ENCODE measurements around the gene ZFYVE9. TPM values are rescaled to one million over a fixed set of nuclear protein-coding genes. Genes with fewer than 3 reads are reported as not detected.

The ZFYVE9 gene
- total and polyA plus RNA-seq, 2 of the 8 experiments (the other 6 are each of a cell fraction or from before 2014, with no cell fraction given) = 5.8 to 26.5 TPM

DNA sequence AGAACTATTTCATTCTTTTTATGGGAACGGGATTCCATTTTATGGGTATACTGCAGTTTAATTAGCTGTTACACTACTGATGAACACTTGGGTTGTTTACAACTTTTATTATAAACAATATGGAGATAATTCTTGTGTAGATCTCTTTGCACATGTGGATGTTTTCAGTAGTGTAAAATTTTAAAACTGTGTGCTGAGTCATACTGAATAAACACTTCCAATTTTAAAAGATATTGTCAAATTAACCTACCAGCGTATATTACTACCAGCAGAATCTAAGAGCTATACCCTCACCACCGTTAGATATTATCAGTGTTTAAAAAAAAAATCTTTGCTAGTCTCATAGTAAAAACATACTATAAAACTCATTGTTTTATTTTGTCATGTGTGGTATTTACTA, 118.0 kb downstream of the ZFYVE9 start (continued):
- TF ChIP-seq JUN (IDR thresholded peaks at IDR 0.05; ENCODE audit: low read depth, low read length) (no peak), NANOG (IDR thresholded peaks at IDR 0.05; ENCODE audit: insufficient read depth, low read depth, low read length, poor library complexity, severe bottlenecking) (no peak)
- TF ChIP-seq, protein P1, sequence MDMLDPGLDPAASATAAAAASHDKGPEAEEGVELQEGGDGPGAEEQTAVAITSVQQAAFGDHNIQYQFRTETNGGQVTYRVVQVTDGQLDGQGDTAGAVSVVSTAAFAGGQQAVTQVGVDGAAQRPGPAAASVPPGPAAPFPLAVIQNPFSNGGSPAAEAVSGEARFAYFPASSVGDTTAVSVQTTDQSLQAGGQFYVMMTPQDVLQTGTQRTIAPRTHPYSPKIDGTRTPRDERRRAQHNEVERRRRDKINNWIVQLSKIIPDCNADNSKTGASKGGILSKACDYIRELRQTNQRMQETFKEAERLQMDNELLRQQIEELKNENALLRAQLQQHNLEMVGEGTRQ (IDR thresholded peaks at IDR 0.05; ENCODE audit: low read length) = no peak

Data from H1 (cell line).